ENCODE data around the gene TRIM31.

- TF ChIP-seq CTCF (conservative IDR thresholded peaks at IDR 0.05) (no peak), ZFX (IDR thresholded peaks at IDR 0.05) (no peak)
Measured at GRCh38 chr6:30077218-30077617, 35.7 kb downstream of the TRIM31 start.

Measured in C4-2B (cell line).